ENCODE measurements around the gene YIF1A. TPM values are rescaled to one million over a fixed set of nuclear protein-coding genes. Genes with fewer than 3 reads are reported as not detected.
"Not testable (repeated sequence)": the region's sequence is repeated elsewhere in the genome, so short reads cannot be mapped to it uniquely, and the experiment has no call there.

Gene YIF1A
- total and polyA plus RNA-seq, 2 of the 4 experiments (the other 2 are of a cell fraction): 128 to 207 TPM

GRCh38 chr11:66277064-66277463, 11.9 kb downstream of the YIF1A start:
- WGBS, 2 experiments (ENCODE audit: extremely low coverage in 2 of 2, insufficient read length in 1 of 2): 17% methylated on average over 1 of the region's 4 CpGs; no CpG with 5 or more reads in 1 of the 2 experiments
- POLR2A ChIA-PET (ENCODE audit: unreplicated experiment); H3K9me1 ChIP-seq (ENCODE audit: insufficient read depth, low read length); in situ Hi-C loops (cut with MboI; ENCODE audit: low sequenced_read_pairs); H2BK5ac ChIP-seq (ENCODE audit: low read depth, low read length, poor library complexity, severe bottlenecking); H3K23ac ChIP-seq (ENCODE audit: low read depth, low read length); H2BK15ac ChIP-seq (ENCODE audit: low read depth, low read length); ATAC-seq (ENCODE audit: low read depth); H2AK9ac ChIP-seq (replicated peaks; ENCODE audit: low read depth, low read length, poor library complexity); H4K5ac ChIP-seq (ENCODE audit: low read depth, low read length); H3K27ac ChIP-seq (ENCODE audit: insufficient read depth, low read length); H2AK5ac ChIP-seq (ENCODE audit: low read depth, low read length); H2AFZ ChIP-seq (replicated peaks; ENCODE audit: low read length, poor library complexity); H4K8ac ChIP-seq (ENCODE audit: low read depth in 2 of 2, low read length in 2 of 2); BruUV-seq (replicated peaks); intact Hi-C loops (cut with micrococcal nuclease); H3K27me3 ChIP-seq (ENCODE audit: control insufficient read depth, insufficient read depth, low read length); CTCF ChIA-PET; H3K9me3 ChIP-seq (ENCODE audit: control insufficient read depth, insufficient read depth, low read length); H4K91ac ChIP-seq (ENCODE audit: insufficient read depth, low read depth, low read length); H3K56ac ChIP-seq (ENCODE audit: extremely low read depth, insufficient read depth, low read length); H3K4me2 ChIP-seq (ENCODE audit: low read depth, low read length); H2BK120ac ChIP-seq (ENCODE audit: low read depth, low read length); dilution Hi-C loops (cut with HindIII; ENCODE audit: low sequenced_read_pairs, unreplicated experiment); H3K9ac ChIP-seq (ENCODE audit: low read depth, low read length); H3K4me3 ChIP-seq (ENCODE audit: insufficient read depth, low read depth, low read length); H3K4me1 ChIP-seq (ENCODE audit: control insufficient read depth, insufficient read depth, low read length); H3K4ac ChIP-seq (ENCODE audit: low read depth, low read length); H3K18ac ChIP-seq (ENCODE audit: low read depth, low read length); H2BK20ac ChIP-seq (ENCODE audit: low read depth, low read length); DNase-seq; H3K14ac ChIP-seq (replicated peaks; ENCODE audit: low read depth, low read length): not testable (repeated sequence)
- H4K20me1 ChIP-seq (ENCODE audit: insufficient read depth, low read length): peaks cover 27% of the 10 kb centered on the region
- peaks cover 6 to 17% of the 10 kb centered on the region in 2 experiments for H3K79me1 ChIP-seq (ENCODE audit: low read depth in 1 of 2, low read length in 2 of 2)
- peaks cover 41% of the 10 kb centered on the region for H3K36me3 ChIP-seq (ENCODE audit: control insufficient read depth, insufficient read depth, low read length)

- CTCF ChIA-PET; H3K14ac ChIP-seq (replicated peaks; ENCODE audit: low read depth, low read length); H3K23ac ChIP-seq (ENCODE audit: low read depth, low read length); H3K9me3 ChIP-seq (ENCODE audit: control insufficient read depth, insufficient read depth, low read length); H3K18ac ChIP-seq (ENCODE audit: low read depth, low read length); H2AFZ ChIP-seq (replicated peaks; ENCODE audit: low read length, poor library complexity); H3K9ac ChIP-seq (ENCODE audit: low read depth, low read length); H4K5ac ChIP-seq (ENCODE audit: low read depth, low read length); POLR2A ChIA-PET (ENCODE audit: unreplicated experiment); H3K4me3 ChIP-seq (ENCODE audit: insufficient read depth, low read depth, low read length); intact Hi-C loops (cut with micrococcal nuclease); H2BK120ac ChIP-seq (ENCODE audit: low read depth, low read length); H2AK5ac ChIP-seq (ENCODE audit: low read depth, low read length); H4K8ac ChIP-seq (ENCODE audit: low read depth in 2 of 2, low read length in 2 of 2); H3K4me2 ChIP-seq (ENCODE audit: low read depth, low read length); H3K4me1 ChIP-seq (ENCODE audit: control insufficient read depth, insufficient read depth, low read length); H3K56ac ChIP-seq (ENCODE audit: extremely low read depth, insufficient read depth, low read length); DNase-seq; H2BK15ac ChIP-seq (ENCODE audit: low read depth, low read length); BruUV-seq (replicated peaks); H2AK9ac ChIP-seq (replicated peaks; ENCODE audit: low read depth, low read length, poor library complexity); H4K91ac ChIP-seq (ENCODE audit: insufficient read depth, low read depth, low read length); ATAC-seq (ENCODE audit: low read depth); dilution Hi-C loops (cut with HindIII; ENCODE audit: low sequenced_read_pairs, unreplicated experiment); H3K27me3 ChIP-seq (ENCODE audit: control insufficient read depth, insufficient read depth, low read length); H3K9me1 ChIP-seq (ENCODE audit: insufficient read depth, low read length); in situ Hi-C loops (cut with MboI; ENCODE audit: low sequenced_read_pairs); H3K27ac ChIP-seq (ENCODE audit: insufficient read depth, low read length); H3K4ac ChIP-seq (ENCODE audit: low read depth, low read length); H2BK5ac ChIP-seq (ENCODE audit: low read depth, low read length, poor library complexity, severe bottlenecking); H2BK20ac ChIP-seq (ENCODE audit: low read depth, low read length): not testable (repeated sequence)
- WGBS, 2 experiments (ENCODE audit: extremely low coverage in 2 of 2, insufficient read length in 1 of 2): 96% methylated on average over 4 of the region's 13 CpGs; no CpG with 5 or more reads in 1 of the 2 experiments
- Histone ChIP-seq H4K20me1 (ENCODE audit: insufficient read depth, low read length) (peaks cover 27% of the 10 kb centered on the region), H3K79me1 (ENCODE audit: low read depth in 1 of 2, low read length in 2 of 2) (peaks cover 10 to 17% of the 10 kb centered on the region in 2 experiments), H3K36me3 (ENCODE audit: control insufficient read depth, insufficient read depth, low read length) (peaks cover 46% of the 10 kb centered on the region)
Measured at GRCh38 chr11:66276619-66277018, 12.3 kb downstream of the YIF1A start.
